Suprapubic skin (tissue), 4 donors: Measurements from ENCODE around the gene NARF. TPM values are rescaled to one million over a fixed set of nuclear protein-coding genes. Genes with fewer than 3 reads are reported as not detected.
"Not testable (repeated sequence)": the region's sequence is repeated elsewhere in the genome, so short reads cannot be mapped to it uniquely, and the experiment has no call there.

Experiments
- DNase-seq, 2 donors: peaks; one replicate each; pipeline ENCODE4 v3.0.0-alpha.2; 2019; ENCODE audit warnings: low spot score in 2 of 2
- H3K27ac ChIP-seq: fragments of 200-600 bp; sonication (generic); one replicate; pipeline ENCODE4 v1.5.1; 2019
- H3K27me3 ChIP-seq: fragments of 200-600 bp; sonication (generic); one replicate; pipeline ENCODE4 v1.5.1; 2019
- H3K36me3 ChIP-seq: fragments of 200-600 bp; sonication (generic); one replicate; pipeline ENCODE4 v1.5.1; 2019
- H3K4me1 ChIP-seq: fragments of 200-600 bp; sonication (generic); one replicate; pipeline ENCODE4 v1.5.1; 2019
- H3K4me3 ChIP-seq: fragments of 200-600 bp; sonication (generic); one replicate; pipeline ENCODE4 v1.5.1; 2019; ENCODE audit warnings: mild to moderate bottlenecking
- H3K9me3 ChIP-seq: fragments of 200-600 bp; sonication (generic); one replicate; pipeline ENCODE4 v1.5.1; 2019
- CTCF ChIP-seq, 2 donors: fragments of 200-600 bp in 1 of 2; fragments of 450-650 bp in 1 of 2; sonication (generic) in 1 of 2; IDR thresholded peaks; one replicate each; pipeline ENCODE4 v1.5.1; 2016 to 2019; ENCODE audit warnings: antibody characterized with exemption in 2 of 2, mild to moderate bottlenecking in 1 of 2, moderate library complexity in 1 of 2
- EP300 ChIP-seq: sonication (generic); formaldehyde crosslinking; IDR thresholded peaks from one replicate; pipeline ENCODE4 v1.6.1; 2017; ENCODE audit warnings: antibody characterized with exemption
- POLR2A ChIP-seq, 2 donors: fragments of 450-650 bp; IDR thresholded peaks; one replicate each; pipeline ENCODE4 v1.6.1; 2017; ENCODE audit warnings: antibody characterized with exemption in 2 of 2, mild to moderate bottlenecking in 2 of 2, moderate library complexity in 2 of 2
- POLR2AphosphoS5 ChIP-seq, 3 donors: sonication (generic); formaldehyde crosslinking; IDR thresholded peaks; one replicate each; pipeline ENCODE4 v1.6.1; 2017; ENCODE audit warnings: antibody characterized with exemption in 3 of 3
- WGBS: methylation state at CpG from one replicate; pipeline ENCODE4 v1.1.5; 2018; 5-methylcytosine and 5-hydroxymethylcytosine counted together
- total RNA-seq, 4 donors: library from RNA; depleted of rRNA; stranded (reverse); fragments of >200 nt; gene quantifications; one replicate each; pipeline ENCODE4 v1.1.0, GENCODE V29; 2016

The NARF gene
- total RNA-seq, 4 donors from 2014 or later = 37.6 to 105 (median 44.7) TPM

DNA sequence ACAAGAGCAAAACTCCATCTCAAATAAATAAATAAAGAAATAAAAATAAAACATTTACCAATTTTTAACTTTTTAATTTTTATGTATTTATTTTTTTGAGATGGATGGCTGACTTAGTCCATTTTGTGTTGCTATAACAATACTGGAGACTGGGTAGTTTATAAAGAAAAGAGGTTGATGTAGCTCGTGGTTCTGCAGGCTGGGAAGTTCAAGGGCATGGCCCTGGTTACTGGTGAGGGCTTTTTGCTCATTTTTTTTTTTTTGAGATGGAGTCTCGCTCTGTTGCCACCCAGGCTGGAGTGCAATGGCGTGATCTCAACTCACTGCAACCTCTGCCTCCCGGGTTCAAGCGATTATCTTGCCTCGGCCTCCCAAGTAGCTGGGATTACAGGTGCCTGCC is 46.8 kb downstream of the NARF start:
- TF ChIP-seq POLR2A (IDR thresholded peaks at IDR 0.05) (no peak), POLR2AphosphoS5 (IDR thresholded peaks at IDR 0.05) (no peak)
- H3K9me3 ChIP-seq = no peaks in the 10 kb centered on the region
- no peaks in the 10 kb centered on the region for H3K36me3 ChIP-seq
- 96% methylated on average over 6 of the region's 6 CpGs for WGBS
- H3K27ac ChIP-seq = no peak overlapping the region
- H3K27me3 ChIP-seq = no peaks in the 10 kb centered on the region
- no peak for DNase-seq
- peaks cover 13% of the 10 kb centered on the region for H3K4me1 ChIP-seq
- H3K4me3 ChIP-seq = no peak overlapping the region

GRCh38 chr17:82506402-82506801 is 47.9 kb downstream of the NARF start:
- H3K4me1 ChIP-seq = peaks cover 12% of the 10 kb centered on the region
- H3K9me3 ChIP-seq, H3K27ac ChIP-seq, H3K36me3 ChIP-seq, H3K4me3 ChIP-seq, H3K27me3 ChIP-seq, DNase-seq: not testable (repeated sequence)
- 62% methylated on average over 7 of the region's 7 CpGs for WGBS

- Histone ChIP-seq H3K4me3 (no peak overlapping the region), H3K27ac (no peak overlapping the region), H3K27me3 (no peaks in the 10 kb centered on the region), H3K9me3 (no peaks in the 10 kb centered on the region), H3K36me3 (no peaks in the 10 kb centered on the region), H3K4me1 (no peaks in the 10 kb centered on the region)
- WGBS = 86% methylated on average over 7 of the region's 7 CpGs
- TF ChIP-seq EP300 (no peak), CTCF (IDR thresholded peaks at IDR 0.05) (no peak), POLR2A (IDR thresholded peaks at IDR 0.05) (no peak), POLR2AphosphoS5 (IDR thresholded peaks at IDR 0.05) (no peak)
- no peak for DNase-seq
These were observed 49.2 kb downstream of the NARF start for GRCh38 chr17:82507631-82508175.

DNA sequence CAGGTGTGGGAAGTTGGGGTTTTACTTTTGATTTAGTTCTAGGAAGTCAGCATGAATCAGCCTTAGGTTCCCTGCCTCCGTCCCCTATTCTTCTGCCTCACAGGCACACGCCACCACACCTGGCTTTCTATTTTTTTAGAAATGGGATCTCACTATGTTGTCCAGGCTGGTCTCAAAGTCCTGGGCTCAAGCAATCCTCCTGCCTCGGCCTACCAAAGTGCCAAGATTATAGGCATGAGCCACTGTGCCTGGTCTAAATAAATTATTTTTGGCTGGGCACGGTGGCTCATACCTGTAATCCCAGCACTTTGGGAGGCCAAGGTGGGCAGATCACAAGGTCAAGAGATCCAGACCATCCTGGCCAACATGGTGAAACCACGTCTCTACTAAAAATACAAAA is 53.1 kb downstream of the NARF start:
- DNase-seq, H3K36me3 ChIP-seq, H3K27ac ChIP-seq, H3K4me3 ChIP-seq, H3K4me1 ChIP-seq, H3K9me3 ChIP-seq, H3K27me3 ChIP-seq: not testable (repeated sequence)
- WGBS = 91% methylated on average over 5 of the region's 5 CpGs

DNA sequence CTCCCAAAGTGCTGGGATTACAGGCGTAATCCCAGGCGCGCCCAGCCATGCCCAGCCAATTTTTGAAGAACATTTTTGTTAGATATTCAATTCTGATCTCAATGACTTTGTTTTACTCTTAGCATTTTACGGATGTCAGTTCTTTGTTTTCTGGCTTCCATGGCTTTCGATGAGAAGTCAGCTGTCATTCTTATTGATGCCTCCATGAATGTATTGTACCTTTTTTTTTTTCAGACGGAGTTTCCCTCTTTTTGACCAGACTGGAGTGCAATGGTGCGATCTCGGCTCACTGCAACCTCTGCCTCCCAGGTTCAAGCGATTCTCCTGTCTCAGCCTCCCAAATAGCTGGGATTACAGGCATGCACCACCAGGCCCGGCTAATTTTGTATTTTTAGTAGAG is 55.3 kb downstream of the NARF start:
- H3K4me3 ChIP-seq, H3K9me3 ChIP-seq, H3K36me3 ChIP-seq, H3K4me1 ChIP-seq, H3K27me3 ChIP-seq, H3K27ac ChIP-seq, DNase-seq: not testable (repeated sequence)
- WGBS = 99% methylated on average over 10 of the region's 10 CpGs

DNA sequence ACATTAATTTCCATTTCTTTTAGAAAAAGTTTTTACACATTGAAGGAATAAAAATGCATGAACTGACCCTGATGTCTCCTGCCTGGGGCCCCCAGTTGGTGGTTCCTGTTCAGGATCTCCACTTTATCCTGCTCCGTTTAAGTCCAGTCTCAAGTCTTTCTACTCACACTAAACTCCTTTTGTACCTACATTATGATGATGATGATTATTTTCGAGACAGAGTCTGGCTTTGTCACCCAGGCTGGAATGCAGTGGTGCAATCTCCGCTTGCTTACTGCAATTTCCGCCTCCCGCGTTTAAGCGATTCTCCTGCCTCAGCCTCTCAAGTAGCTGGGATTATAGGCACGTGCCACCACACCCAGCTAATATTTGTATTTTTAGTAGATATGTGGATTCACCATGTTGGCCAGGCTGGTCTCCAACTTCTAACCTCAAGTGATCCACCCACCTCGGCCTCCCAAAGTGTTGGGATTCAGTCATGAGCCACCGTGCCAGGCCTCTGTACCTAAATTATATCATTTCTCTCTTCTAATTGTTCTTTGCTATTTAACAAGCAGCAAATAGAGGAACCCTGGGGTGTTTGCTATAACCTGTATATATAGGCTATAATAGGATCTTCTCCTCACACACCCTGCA is 58.8 kb downstream of the NARF start:
- no peak overlapping the region for H3K27ac ChIP-seq

More for the DNA sequence above, 58.8 kb downstream of the NARF start:
- H3K9me3 ChIP-seq = no peaks in the 10 kb centered on the region
- H3K27me3 ChIP-seq = no peaks in the 10 kb centered on the region
- no peak for TF ChIP-seq POLR2AphosphoS5 (IDR thresholded peaks at IDR 0.05)
- no peak for TF ChIP-seq EP300
- no peak for TF ChIP-seq POLR2A (IDR thresholded peaks at IDR 0.05)
- no peak for TF ChIP-seq CTCF (IDR thresholded peaks at IDR 0.05)
- peaks cover 23% of the 10 kb centered on the region for H3K4me1 ChIP-seq
- 73% methylated on average over 10 of the region's 10 CpGs for WGBS
- no peaks in the 10 kb centered on the region for H3K36me3 ChIP-seq
- no peak overlapping the region for H3K4me3 ChIP-seq
- DNase-seq = no peak
